Measurements from ENCODE around the gene RXFP3. TPM values are rescaled to one million over a fixed set of nuclear protein-coding genes. Genes with fewer than 3 reads are reported as not detected.
A peak's percentile ranks its signal among the peaks of the same experiment; 100 is the strongest.

Gene RXFP3
- total and polyA plus RNA-seq, 2 of the 8 experiments (the other 6 are each of a cell fraction or from before 2014, with no cell fraction given) = 0.15 TPM; not detected in 1

- TF ChIP-seq CTCF (IDR thresholded peaks at IDR 0.05; ENCODE audit: control extremely low read depth in 1 of 3, insufficient read depth in 1 of 3, low read depth in 1 of 3, low read length in 3 of 3) = peak in 1 of 3 experiments; percentile 21; a peak in 1 of 4 replicates
- no peak for TF ChIP-seq MAFK (IDR thresholded peaks at IDR 0.05; ENCODE audit: low read depth, low read length)
- TF ChIP-seq RFX5 (IDR thresholded peaks at IDR 0.05; ENCODE audit: borderline replicate concordance, low read depth, low read length) = no peak
- no peak for TF ChIP-seq TEAD4 (IDR thresholded peaks at IDR 0.05; ENCODE audit: low read depth, low read length)
- peak; percentile 41 for TF ChIP-seq ASH2L (IDR thresholded peaks at IDR 0.05; ENCODE audit: low read length)
- no peak for TF ChIP-seq RBBP5 (IDR thresholded peaks at IDR 0.05; ENCODE audit: borderline replicate concordance, low read depth, low read length)
- TF ChIP-seq CREB1 (IDR thresholded peaks at IDR 0.05) = peak; percentile 87
- no peak for TF ChIP-seq CBX8 (IDR thresholded peaks at IDR 0.05; ENCODE audit: borderline replicate concordance, low read depth, low read length)
- TF ChIP-seq RAD21 (IDR thresholded peaks at IDR 0.05 in 1 of 2, conservative IDR thresholded peaks at IDR 0.05 in 1 of 2; ENCODE audit: low read depth in 2 of 2, low read length in 2 of 2) = peak; percentile 21 to 39; a peak in 1 of 4 replicates
Observed at GRCh38 chr5:33936004-33936380, 194 bp upstream of the RXFP3 start (continued).
